A673 (cell line): ENCODE results near the gene VWA8.

Experiments used
- CTCF ChIP-seq: fragments of 300-800, 200-600 bp; sonication (generic); conservative IDR thresholded peaks from 2 replicates; pipeline ENCODE4 v1.5.1; 2017; ENCODE audit warnings: low read depth, mild to moderate bottlenecking, antibody characterized with exemption, low read length, moderate library complexity, mixed read lengths
- EZH2 ChIP-seq: fragments of 200-600 bp; sonication (generic); IDR thresholded peaks from 2 replicates; pipeline ENCODE4 v1.6.1; 2017; ENCODE audit warnings: borderline replicate concordance, low read depth, mild to moderate bottlenecking, mixed read lengths, antibody characterized with exemption, low read length; ENCODE audit not compliant: poor library complexity, severe bottlenecking

DNA sequence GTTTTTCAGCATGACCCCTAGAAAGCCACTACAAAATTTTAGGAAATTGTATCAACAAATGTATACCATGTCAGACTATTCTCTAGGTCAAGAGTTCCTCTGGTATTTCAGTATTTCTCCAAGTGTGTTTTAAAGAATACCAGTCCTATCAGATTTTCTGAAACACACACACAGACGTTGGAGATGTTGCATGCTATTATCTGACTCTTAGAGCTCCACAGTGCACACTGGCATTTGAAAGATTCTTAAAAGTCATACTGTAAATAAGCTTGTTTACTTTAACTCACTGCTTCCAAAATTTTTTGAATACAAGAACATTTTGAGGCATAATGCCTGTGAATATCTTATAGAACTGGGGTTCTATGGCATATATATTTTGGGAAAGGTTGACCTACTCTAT is 33.8 kb upstream of the VWA8 start:
- no peak for TF ChIP-seq EZH2
- TF ChIP-seq CTCF, result no peak
